PFSK-1 (cell line): ENCODE results near the gene SLC38A3.

ENCODE experiments used
- FOXP2 ChIP-seq: optimal IDR thresholded peaks from 2 replicates; pipeline ENCODE3; 2011; ENCODE audit warnings: borderline replicate concordance, control low read depth, inconsistent platforms; ENCODE audit not compliant: insufficient read depth; ENCODE audit errors: extremely low read length, extremely low read depth
- POLR2AphosphoS5 ChIP-seq: IDR thresholded peaks from 2 replicates; pipeline ENCODE4 v1.6.1; 2012; ENCODE audit warnings: low read depth, mild to moderate bottlenecking, control low read depth, low read length, moderate library complexity
- REST ChIP-seq, 2 experiments: IDR thresholded peaks; 2 replicates each; pipeline versions ENCODE4 v1.6.1 to v1.8.0; 2011 to 2012; ENCODE audit warnings: low read depth in 2 of 2, low read length in 2 of 2, control low read depth in 1 of 2, inconsistent platforms in 1 of 2, mild to moderate bottlenecking in 1 of 2, moderate library complexity in 1 of 2; ENCODE audit not compliant: insufficient read depth in 1 of 2
- SIN3A ChIP-seq: IDR thresholded peaks from 2 replicates; pipeline ENCODE4 v1.6.1; 2012; ENCODE audit warnings: mild to moderate bottlenecking, low read length, moderate library complexity, borderline replicate concordance; ENCODE audit not compliant: insufficient read depth
- TAF1 ChIP-seq: IDR thresholded peaks from 2 replicates; pipeline ENCODE4 v1.6.1; 2012; ENCODE audit warnings: low read length, control low read depth, borderline replicate concordance; ENCODE audit not compliant: insufficient read depth

The SLC38A3 gene

GRCh38 chr3:50258979-50259378 is 53.9 kb downstream of the SLC38A3 start:
- TF ChIP-seq POLR2AphosphoS5 = no peak
- no peak for TF ChIP-seq REST (IDR thresholded peaks at IDR 0.05; ENCODE audit: insufficient read depth in 1 of 2, low read depth in 2 of 2, low read length in 2 of 2)
- TF ChIP-seq TAF1 = no peak
- no peak for TF ChIP-seq SIN3A
- no peak for TF ChIP-seq FOXP2

- TF ChIP-seq SIN3A = no peak
- no peak for TF ChIP-seq TAF1
- TF ChIP-seq FOXP2 = no peak
- TF ChIP-seq REST (IDR thresholded peaks at IDR 0.05; ENCODE audit: insufficient read depth in 1 of 2, low read depth in 2 of 2, low read length in 2 of 2) = no peak
- TF ChIP-seq POLR2AphosphoS5 = no peak
Observed at GRCh38 chr3:50259432-50260026, 54.5 kb downstream of the SLC38A3 start.

GRCh38 chr3:50260027-50260941 is 55.2 kb downstream of the SLC38A3 start:
- TF ChIP-seq TAF1 (no peak), POLR2AphosphoS5 (peak; percentile 68)

- TF ChIP-seq POLR2AphosphoS5 (no peak), SIN3A (no peak), FOXP2 (no peak), TAF1 (no peak), REST (IDR thresholded peaks at IDR 0.05; ENCODE audit: insufficient read depth in 1 of 2, low read depth in 2 of 2, low read length in 2 of 2) (no peak)
Observed at GRCh38 chr3:50260942-50261441, 55.9 kb downstream of the SLC38A3 start.

GRCh38 chr3:50261505-50261904 is 56.4 kb downstream of the SLC38A3 start:
- TF ChIP-seq POLR2AphosphoS5 (no peak), REST (IDR thresholded peaks at IDR 0.05; ENCODE audit: insufficient read depth in 1 of 2, low read depth in 2 of 2, low read length in 2 of 2) (no peak), SIN3A (no peak), TAF1 (no peak), FOXP2 (no peak)
